ENCODE results near the gene CRHR1. TPM values are rescaled to one million over a fixed set of nuclear protein-coding genes. Genes with fewer than 3 reads are reported as not detected.

Gene CRHR1
- polyA plus RNA-seq, 1 of the 3 experiments (the other 2 are of a cell fraction), result 0.13 TPM

GRCh38 chr17:45792995-45793755 is 9.1 kb downstream of the CRHR1 start:
- Histone ChIP-seq H3K27ac (ENCODE audit: low read depth in 2 of 2, low read length in 1 of 2) (no peak overlapping the region), H3K36me3 (replicated peaks in 1 of 2; ENCODE audit: control insufficient read depth in 1 of 2, insufficient read depth in 2 of 2, low read length in 1 of 2) (no peaks in the 10 kb centered on the region), H3K4me2 (no peak overlapping the region), H3K9ac (no peak overlapping the region), H3F3A (replicated peaks; ENCODE audit: insufficient read depth) (no peaks in the 10 kb centered on the region), H4K20me1 (ENCODE audit: insufficient read depth) (no peaks in the 10 kb centered on the region), H3K9me2 (no peaks in the 10 kb centered on the region), H3K4me3 (ENCODE audit: low read depth in 2 of 2, low read length in 1 of 2) (no peak overlapping the region), H3K9me3 (no peaks in the 10 kb centered on the region), H3K27me3 (ENCODE audit: insufficient read depth) (peaks cover 42% of the 10 kb centered on the region), H3K79me2 (ENCODE audit: insufficient read depth) (no peaks in the 10 kb centered on the region), H2AFZ (ENCODE audit: low read depth) (no peak overlapping the region), H3K4me1 (ENCODE audit: control insufficient read depth in 1 of 2, insufficient read depth in 2 of 2, low read depth in 1 of 2, low read length in 1 of 2) (no peaks in the 10 kb centered on the region; a peak in 1 of 4 replicates)
- TF ChIP-seq JUND (IDR thresholded peaks at IDR 0.05) (no peak), RCOR1 (IDR thresholded peaks at IDR 0.05; ENCODE audit: low read length) (no peak), FOXJ3 (CRISPR knock-in tag; IDR thresholded peaks at IDR 0.05) (no peak), SIN3A (IDR thresholded peaks at IDR 0.05; ENCODE audit: borderline replicate concordance, low read depth, low read length) (no peak), ZBTB33 (IDR thresholded peaks at IDR 0.05; ENCODE audit: borderline replicate concordance, low read depth) (no peak), POLR2AphosphoS5 (IDR thresholded peaks at IDR 0.05; ENCODE audit: low read depth, low read length) (no peak), RFX5 (IDR thresholded peaks at IDR 0.05; ENCODE audit: low read length) (no peak), RXRA (IDR thresholded peaks at IDR 0.05; ENCODE audit: borderline replicate concordance, low read depth) (no peak), SMC3 (IDR thresholded peaks at IDR 0.05; ENCODE audit: low read depth, low read length) (no peak), RAD21 (IDR thresholded peaks at IDR 0.05; ENCODE audit: low read length) (no peak), NFIC (IDR thresholded peaks at IDR 0.05; ENCODE audit: borderline replicate concordance) (no peak), IRF3 (IDR thresholded peaks at IDR 0.05; ENCODE audit: low read depth, low read length) (no peak), FOSL2 (IDR thresholded peaks at IDR 0.05; ENCODE audit: borderline replicate concordance, low read depth) (no peak)
- TF ChIP-seq, protein P1, sequence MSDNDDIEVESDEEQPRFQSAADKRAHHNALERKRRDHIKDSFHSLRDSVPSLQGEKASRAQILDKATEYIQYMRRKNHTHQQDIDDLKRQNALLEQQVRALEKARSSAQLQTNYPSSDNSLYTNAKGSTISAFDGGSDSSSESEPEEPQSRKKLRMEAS (IDR thresholded peaks at IDR 0.05; ENCODE audit: low read depth), result no peak
- TF ChIP-seq, protein P2, sequence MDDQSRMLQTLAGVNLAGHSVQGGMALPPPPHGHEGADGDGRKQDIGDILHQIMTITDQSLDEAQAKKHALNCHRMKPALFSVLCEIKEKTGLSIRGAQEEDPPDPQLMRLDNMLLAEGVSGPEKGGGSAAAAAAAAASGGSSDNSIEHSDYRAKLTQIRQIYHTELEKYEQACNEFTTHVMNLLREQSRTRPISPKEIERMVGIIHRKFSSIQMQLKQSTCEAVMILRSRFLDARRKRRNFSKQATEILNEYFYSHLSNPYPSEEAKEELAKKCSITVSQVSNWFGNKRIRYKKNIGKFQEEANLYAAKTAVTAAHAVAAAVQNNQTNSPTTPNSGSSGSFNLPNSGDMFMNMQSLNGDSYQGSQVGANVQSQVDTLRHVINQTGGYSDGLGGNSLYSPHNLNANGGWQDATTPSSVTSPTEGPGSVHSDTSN (IDR thresholded peaks at IDR 0.05), result no peak
- ChIA-PET CTCF (interaction anchor here (0.6 to 3.1 kb wide), 7 partner anchors 10 to 66 kb away, joined by 3 to 18 read pairs (median 4); partner anchors contain the start of gene CRHR1), POLR2A (no interaction called here)
- 72% methylated on average over 19 of the region's 22 CpGs for WGBS (ENCODE audit: low lambda C conversion rate)
- DNase-seq, result no peak

Measured in SK-N-SH (cell line).